H1 (cell line): ENCODE measurements around the gene RBM19. TPM values are rescaled to one million over a fixed set of nuclear protein-coding genes. Genes with fewer than 3 reads are reported as not detected.

Experiments
- SIRT6 ChIP-seq: IDR thresholded peaks from one replicate; pipeline ENCODE4 v1.7.1; 2012; ENCODE audit warnings: low read length, inconsistent platforms
- polyA plus RNA-seq, 7 experiments: library from polyadenylated mRNA; depleted of rRNA in 3 of 7; stranded (reverse) in 5 of 7; unstranded in 2 of 7; fragments of >200 nt in 5 of 7; fragments of 200-250 nt in 2 of 7; gene quantifications; 1 replicate in 5 of 7; 2 replicates in 1 of 7; 4 replicates in 1 of 7; pipeline versions ENCODE4 v1.2.1 to v1.2.3, GENCODE V29; 2011 to 2013; ENCODE audit warnings: missing spikeins in 2 of 7, mixed read lengths in 2 of 7
- total RNA-seq: library from RNA; stranded (reverse); fragmentation: NEBNext Ultra II Directional; extraction: Animal tissue kit (Norgen Biotek cat#: 25700); gene quantifications from 2 replicates; pipeline ENCODE4 v1.2.1, GENCODE V29; 2021
- TF ChIP-seq, protein P1 (sequence below): fragments of 300-600 bp; sonication (generic); IDR thresholded peaks from 2 replicates; pipeline ENCODE4 v1.7.1; 2012; ENCODE audit warnings: low read length, moderate library complexity, mild to moderate bottlenecking, inconsistent platforms; ENCODE audit not compliant: insufficient replicate concordance

RBM19 gene
- total and polyA plus RNA-seq, 2 of the 8 experiments (the other 6 are each of a cell fraction or from before 2014, with no cell fraction given), result 23.4 to 61.9 TPM

DNA sequence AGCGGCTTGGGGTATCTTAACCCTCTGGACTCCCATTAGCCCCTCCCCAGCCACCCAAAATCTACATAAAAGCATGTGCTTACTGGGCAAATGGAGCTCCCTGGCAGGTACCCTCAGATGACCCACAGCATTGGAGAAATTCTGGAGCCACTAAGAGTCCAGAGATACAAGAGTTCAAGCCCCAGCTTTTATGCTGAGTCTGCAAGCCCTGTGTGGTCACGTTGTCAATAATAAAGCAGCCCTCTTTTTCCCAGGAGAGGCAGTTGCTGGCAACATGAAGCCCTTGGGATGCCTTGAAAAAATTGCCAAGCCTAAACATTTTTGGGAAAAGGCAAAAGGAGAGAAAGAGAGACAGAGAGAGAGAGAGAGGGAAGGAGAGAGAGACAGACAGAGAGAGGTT is 83.4 kb downstream of the RBM19 start (continued):
- TF ChIP-seq, protein P1, sequence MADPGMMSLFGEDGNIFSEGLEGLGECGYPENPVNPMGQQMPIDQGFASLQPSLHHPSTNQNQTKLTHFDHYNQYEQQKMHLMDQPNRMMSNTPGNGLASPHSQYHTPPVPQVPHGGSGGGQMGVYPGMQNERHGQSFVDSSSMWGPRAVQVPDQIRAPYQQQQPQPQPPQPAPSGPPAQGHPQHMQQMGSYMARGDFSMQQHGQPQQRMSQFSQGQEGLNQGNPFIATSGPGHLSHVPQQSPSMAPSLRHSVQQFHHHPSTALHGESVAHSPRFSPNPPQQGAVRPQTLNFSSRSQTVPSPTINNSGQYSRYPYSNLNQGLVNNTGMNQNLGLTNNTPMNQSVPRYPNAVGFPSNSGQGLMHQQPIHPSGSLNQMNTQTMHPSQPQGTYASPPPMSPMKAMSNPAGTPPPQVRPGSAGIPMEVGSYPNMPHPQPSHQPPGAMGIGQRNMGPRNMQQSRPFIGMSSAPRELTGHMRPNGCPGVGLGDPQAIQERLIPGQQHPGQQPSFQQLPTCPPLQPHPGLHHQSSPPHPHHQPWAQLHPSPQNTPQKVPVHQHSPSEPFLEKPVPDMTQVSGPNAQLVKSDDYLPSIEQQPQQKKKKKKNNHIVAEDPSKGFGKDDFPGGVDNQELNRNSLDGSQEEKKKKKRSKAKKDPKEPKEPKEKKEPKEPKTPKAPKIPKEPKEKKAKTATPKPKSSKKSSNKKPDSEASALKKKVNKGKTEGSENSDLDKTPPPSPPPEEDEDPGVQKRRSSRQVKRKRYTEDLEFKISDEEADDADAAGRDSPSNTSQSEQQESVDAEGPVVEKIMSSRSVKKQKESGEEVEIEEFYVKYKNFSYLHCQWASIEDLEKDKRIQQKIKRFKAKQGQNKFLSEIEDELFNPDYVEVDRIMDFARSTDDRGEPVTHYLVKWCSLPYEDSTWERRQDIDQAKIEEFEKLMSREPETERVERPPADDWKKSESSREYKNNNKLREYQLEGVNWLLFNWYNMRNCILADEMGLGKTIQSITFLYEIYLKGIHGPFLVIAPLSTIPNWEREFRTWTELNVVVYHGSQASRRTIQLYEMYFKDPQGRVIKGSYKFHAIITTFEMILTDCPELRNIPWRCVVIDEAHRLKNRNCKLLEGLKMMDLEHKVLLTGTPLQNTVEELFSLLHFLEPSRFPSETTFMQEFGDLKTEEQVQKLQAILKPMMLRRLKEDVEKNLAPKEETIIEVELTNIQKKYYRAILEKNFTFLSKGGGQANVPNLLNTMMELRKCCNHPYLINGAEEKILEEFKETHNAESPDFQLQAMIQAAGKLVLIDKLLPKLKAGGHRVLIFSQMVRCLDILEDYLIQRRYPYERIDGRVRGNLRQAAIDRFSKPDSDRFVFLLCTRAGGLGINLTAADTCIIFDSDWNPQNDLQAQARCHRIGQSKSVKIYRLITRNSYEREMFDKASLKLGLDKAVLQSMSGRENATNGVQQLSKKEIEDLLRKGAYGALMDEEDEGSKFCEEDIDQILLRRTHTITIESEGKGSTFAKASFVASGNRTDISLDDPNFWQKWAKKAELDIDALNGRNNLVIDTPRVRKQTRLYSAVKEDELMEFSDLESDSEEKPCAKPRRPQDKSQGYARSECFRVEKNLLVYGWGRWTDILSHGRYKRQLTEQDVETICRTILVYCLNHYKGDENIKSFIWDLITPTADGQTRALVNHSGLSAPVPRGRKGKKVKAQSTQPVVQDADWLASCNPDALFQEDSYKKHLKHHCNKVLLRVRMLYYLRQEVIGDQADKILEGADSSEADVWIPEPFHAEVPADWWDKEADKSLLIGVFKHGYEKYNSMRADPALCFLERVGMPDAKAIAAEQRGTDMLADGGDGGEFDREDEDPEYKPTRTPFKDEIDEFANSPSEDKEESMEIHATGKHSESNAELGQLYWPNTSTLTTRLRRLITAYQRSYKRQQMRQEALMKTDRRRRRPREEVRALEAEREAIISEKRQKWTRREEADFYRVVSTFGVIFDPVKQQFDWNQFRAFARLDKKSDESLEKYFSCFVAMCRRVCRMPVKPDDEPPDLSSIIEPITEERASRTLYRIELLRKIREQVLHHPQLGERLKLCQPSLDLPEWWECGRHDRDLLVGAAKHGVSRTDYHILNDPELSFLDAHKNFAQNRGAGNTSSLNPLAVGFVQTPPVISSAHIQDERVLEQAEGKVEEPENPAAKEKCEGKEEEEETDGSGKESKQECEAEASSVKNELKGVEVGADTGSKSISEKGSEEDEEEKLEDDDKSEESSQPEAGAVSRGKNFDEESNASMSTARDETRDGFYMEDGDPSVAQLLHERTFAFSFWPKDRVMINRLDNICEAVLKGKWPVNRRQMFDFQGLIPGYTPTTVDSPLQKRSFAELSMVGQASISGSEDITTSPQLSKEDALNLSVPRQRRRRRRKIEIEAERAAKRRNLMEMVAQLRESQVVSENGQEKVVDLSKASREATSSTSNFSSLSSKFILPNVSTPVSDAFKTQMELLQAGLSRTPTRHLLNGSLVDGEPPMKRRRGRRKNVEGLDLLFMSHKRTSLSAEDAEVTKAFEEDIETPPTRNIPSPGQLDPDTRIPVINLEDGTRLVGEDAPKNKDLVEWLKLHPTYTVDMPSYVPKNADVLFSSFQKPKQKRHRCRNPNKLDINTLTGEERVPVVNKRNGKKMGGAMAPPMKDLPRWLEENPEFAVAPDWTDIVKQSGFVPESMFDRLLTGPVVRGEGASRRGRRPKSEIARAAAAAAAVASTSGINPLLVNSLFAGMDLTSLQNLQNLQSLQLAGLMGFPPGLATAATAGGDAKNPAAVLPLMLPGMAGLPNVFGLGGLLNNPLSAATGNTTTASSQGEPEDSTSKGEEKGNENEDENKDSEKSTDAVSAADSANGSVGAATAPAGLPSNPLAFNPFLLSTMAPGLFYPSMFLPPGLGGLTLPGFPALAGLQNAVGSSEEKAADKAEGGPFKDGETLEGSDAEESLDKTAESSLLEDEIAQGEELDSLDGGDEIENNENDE, result no peak
- no peak for TF ChIP-seq SIRT6
